HG03175 (cell line): ENCODE results near the gene ATP5PO.

ENCODE experiments used
- ATAC-seq: cut with Tn5 transposase; IDR thresholded peaks from one replicate; pipeline ENCODE4 v1.9.1; 2021; ENCODE audit warnings: mild to moderate bottlenecking, moderate library complexity; ENCODE audit not compliant: unreplicated experiment

The ATP5PO gene, protein sequence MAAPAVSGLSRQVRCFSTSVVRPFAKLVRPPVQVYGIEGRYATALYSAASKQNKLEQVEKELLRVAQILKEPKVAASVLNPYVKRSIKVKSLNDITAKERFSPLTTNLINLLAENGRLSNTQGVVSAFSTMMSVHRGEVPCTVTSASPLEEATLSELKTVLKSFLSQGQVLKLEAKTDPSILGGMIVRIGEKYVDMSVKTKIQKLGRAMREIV

DNA sequence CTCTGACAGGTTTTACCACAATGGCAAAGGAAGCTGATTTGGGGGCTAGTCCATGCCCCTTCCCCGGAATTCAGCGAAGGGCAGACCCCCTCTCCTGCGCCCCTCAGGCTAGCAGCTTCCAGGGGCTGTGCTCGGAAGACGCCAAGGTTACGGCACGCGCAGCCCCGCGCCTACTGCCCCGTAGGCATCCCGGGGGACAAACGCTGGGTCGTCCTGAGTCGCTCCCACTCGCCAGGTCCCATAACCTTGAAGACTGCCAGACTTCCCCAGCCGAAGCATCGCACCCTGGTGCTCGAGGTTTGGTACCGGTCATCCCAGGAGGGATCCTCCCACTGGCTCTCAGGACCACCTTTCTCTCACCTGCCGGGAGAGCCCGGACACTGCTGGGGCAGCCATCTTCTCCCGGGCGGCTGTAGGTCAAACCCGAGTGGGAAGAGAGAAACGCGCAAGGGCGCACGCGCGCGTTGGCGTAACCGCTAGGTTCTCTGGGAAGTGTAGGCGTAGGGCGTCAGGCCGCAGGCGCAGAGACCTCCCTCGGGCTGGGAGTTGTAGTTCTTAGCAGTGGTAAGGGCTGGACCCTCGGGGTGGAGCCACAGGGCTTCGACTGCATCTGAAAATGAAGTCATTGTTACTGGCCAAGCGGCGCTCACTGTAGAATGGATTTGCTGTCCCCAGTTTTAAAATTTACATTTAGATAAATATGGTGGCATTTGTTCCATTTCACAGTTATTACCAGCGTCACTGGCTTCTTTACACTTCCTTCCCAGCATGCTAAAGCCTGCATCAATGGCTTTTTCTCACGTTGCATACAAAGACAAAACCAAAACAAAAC is at the start of gene ATP5PO:
Gene ATP5PO, minus strand, starts transcription at position 437 of the 832 bp plus-strand sequence. Its CDS starts 41 bp downstream, at position 396.
- ATAC-seq, result peak; percentile 99

DNA sequence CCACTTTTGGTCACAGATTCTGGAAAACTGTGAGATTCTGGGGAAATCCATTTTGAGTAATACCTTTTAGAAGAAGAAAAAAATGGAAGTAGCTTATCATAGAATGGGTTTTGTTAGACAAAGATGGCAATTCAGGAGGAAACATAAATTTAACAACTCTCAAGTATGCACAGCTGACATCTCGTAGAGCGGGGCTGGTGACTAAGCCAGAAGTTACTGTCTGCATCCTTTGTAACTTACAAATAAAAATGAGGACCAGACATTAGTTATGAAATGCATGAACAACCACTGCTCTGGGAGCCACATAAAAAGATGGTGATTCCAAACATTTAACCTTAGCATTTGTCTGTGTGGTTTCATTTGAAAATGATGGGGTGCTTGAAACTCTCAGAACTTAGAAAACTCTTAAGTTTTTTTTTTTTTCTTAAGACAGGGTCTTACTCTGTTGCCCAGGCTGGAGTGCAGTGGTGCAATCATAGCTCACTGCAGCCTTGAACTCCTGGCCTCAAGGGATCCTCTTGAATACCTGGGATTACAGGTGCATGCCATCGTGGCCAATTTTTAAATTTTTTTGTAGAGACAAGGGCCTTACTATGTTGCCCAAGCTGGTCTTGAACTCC is 49.2 kb upstream of the ATP5PO start:
- ATAC-seq, result no peak

DNA sequence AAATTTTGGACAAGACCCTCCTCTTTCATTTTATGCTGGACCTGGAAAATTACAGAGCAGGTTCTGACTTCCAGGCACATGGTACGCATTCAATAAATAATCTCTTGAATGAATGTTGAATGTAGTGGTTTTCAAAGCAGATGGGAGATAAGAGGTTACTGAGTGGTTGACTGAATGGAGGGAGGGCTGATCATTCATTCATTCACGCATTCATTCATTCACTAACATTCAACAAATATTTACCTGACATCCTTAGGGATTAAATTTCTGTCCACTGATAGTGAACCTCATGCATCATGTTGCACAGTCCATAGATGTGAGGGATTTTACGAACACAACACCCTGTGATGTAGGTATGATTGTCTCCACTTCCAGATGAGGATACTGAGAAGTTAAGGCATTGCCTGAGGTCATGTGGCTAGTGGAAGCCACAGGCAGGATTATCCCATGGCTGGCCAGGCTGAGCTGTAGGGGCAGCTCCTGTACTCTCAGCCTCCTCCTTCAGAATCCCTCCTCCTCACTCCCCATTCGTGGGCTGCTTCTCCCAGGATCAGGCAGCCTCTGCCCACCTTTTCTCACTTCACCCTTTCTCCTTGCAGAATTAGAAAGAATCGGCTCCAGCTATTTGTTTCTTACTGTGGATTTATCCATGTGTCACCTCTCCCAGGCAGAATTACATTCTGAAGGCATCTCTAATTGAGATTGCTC is 48.4 kb upstream of the ATP5PO start:
- no peak for ATAC-seq

DNA sequence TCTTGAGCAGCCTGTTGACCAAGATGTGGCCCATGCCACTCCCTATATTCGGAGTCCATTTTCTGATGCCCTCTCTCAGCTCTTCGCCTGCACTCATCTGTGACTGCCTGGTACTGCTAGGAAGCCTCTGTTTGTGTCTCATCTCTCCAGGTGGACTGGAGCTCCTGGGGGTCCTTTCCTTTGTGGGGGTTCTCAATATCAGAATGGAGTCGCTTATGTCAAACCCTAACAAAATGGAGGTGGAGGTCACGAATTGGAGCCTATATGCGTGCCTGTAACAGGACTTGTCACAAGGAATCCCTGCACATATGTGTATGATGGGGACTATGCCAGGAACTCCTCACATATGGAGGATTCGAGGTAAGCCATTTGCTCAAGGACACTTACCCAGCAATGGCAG is 46.7 kb upstream of the ATP5PO start:
- ATAC-seq, result no peak

DNA sequence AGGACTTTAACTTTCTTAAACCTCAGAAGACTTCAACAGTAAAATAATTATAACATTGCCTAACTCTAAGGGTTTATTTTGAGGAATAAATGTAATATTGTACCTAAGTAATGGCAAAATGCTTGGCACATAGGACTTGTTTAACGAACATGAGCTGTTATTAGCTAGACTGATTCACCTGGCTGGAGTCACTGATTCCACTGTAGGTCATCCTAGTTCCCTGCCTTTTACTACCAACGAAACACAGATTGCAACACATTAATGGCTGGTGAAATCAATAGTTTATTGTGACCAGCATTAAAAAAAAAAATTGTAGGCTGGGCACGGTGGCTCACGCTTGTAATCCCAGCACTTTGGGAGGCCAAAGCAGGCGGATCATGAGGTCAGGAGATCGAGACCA is 45.5 kb upstream of the ATP5PO start:
- no peak for ATAC-seq

DNA sequence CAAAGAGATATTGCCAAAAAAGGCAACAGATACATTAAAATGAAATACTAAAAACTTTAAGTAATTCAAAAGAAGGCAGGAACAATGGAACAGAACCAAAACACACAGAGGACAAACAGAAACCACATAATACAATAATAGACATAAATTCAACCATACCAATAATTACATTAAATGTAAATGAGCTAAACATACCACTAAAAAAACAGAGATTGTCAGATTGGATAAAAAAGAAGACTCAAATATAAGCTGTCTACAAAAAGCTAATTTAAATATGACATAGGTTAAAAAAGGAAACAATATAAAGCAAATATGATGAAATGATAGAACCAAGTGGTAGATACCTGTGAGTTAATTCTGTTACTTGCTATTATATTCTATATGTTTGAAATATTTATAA is 44.1 kb upstream of the ATP5PO start:
- no peak for ATAC-seq

DNA sequence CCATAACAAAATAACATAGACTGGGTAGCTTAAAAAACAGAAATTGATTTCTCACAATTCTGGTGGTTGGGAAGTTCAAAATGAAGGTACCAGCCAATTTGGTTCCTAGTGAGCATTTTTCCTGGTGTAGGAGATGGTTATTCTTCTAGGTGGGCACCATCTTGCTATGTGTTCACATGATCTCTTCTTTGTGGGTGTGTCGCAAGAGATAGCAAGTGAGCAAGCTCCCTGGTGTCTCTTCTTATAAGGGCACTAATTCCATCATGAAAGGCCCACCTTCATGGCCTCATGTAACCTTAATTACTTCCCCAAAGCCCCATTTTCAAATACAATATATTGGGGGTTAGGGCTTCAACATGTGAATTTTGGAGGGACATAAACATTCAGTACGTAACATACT is 38.8 kb upstream of the ATP5PO start:
- no peak for ATAC-seq

DNA sequence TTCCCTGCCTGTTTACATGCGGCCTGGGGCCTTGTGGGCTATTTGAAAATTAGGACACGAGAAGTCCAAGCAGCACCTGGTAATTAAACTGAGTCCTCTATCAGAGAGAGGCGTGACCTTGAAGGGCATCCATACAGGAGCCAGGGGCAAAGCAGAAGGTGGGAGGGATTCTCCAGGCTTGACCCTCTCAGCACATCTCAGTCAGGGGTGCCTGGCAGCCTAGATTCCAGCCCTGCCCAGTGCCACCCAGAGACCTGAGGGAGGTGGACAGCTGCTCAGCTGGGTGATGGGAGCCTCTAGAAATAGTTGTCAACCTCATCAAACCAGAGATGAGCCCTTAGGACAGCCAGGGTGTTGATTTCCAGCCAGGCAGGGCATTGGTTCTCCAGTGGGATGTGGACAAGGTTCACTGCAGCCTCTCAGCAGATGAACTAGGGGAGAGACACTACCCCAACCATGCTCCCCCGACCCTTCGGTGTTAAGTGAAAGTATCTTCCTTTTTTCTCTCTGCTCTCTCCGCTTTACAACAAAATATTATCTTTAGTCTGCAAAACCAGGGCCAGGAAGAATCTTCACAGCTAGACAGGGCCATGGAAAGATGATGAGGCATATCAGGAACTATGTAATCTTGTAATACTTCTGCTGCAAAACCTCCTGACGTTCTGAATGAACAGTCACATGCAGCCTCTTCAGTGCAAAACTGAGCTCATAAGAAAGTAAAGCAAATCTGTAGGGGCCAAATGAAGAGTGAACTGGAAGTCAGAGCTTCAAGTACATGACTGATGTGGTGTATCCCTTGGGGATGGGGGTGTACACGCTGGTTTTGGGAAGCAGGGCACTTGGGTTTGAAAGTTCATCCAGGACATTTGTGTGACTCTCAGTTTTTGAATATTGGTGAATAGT is 35.9 kb upstream of the ATP5PO start:
- no peak for ATAC-seq

DNA sequence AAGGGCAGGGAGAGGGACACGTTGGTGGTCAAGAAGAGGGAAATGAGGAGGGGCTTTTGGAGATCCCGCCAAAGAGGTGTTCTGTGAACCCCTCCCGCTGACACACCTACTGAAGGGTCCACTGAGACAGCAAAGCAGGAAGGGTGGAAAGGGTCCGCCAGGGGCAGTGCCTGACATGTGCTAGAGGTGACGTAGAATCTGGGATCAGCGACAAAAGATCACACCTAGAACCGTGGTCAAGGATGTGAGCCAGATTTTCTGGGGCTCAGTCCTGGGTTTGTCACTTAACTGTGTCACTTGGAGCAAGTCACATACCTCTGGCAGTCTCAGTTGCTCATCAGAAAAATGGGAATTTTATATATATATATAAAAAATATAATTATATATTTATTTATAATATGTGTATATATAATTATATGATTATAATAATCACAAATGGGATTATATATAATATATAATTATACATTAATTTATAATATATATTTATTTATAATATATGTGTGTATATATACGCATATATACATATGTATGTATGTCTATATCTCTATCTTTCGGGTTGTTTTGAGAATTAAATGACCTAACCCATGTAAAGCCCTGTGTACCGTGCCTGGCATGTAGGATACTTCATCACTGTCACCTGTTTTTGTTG is 35.0 kb upstream of the ATP5PO start:
- no peak for ATAC-seq

DNA sequence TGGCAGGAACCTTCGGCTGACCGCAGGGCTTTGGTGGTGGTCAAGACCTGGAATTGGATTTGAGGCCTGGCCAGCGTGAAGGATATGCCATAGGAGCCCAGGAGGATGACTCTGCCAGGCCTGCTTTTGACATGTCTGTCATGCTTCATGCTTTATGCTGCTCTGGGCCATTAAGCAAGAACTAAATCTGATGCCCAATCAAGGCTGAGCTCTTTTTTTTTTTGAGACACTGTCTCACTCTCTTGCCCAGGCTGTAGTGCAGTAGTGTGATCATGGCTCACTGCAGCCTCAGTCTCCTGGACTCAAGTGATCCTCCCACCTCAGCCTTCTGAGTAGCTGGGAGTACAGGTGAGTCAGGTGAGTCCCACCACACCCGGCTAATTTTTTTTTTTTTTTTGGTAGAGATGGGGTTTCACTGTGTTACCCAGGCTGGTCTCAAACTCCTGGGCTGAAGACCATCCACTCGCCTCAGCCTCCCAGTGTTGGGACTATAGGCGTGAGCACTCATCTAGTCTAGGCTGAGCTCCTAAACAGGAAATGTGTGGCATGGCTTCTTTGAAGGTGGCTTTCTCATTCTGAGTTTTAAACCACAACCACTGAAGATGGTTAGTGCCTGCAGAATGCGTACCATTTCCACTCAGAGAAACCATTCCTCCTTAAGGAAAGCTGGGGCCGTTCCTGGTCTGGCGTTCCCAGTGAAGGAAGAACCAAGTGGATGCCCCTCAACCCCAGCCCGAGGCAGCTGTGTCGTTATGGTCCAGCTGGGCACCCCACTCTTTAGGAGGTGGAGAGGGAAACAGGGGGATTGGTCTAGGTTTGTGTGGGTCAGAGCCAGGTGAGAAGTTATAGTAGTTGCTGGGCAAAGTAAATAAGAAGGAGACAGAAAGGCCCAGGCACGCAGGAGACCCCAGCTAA is 34.2 kb upstream of the ATP5PO start:
- ATAC-seq, result no peak

DNA sequence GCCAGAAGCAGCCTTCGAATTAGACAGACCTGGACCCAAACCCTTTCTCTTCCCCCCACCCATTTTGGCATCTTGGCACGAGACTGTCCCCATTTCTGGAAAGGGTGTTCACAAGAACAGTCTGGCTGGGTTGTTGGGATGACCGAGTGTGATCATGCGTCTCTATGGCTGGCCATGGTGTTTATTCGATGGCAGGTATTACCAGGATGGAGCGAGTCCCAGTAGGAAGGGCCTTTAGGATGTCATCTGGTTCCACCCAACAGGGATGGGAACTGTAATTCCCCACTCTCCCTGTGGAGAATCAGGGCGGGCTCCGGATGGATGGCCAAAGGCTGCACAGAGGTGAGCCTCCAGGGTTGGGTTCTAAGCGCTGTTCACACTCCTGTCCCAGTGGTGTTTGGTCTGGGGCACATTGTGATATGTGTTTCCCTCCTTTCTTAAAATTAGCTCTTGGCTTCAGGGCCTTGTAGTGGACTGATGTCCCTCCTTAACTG is 33.4 kb upstream of the ATP5PO start:
- ATAC-seq, result no peak

DNA sequence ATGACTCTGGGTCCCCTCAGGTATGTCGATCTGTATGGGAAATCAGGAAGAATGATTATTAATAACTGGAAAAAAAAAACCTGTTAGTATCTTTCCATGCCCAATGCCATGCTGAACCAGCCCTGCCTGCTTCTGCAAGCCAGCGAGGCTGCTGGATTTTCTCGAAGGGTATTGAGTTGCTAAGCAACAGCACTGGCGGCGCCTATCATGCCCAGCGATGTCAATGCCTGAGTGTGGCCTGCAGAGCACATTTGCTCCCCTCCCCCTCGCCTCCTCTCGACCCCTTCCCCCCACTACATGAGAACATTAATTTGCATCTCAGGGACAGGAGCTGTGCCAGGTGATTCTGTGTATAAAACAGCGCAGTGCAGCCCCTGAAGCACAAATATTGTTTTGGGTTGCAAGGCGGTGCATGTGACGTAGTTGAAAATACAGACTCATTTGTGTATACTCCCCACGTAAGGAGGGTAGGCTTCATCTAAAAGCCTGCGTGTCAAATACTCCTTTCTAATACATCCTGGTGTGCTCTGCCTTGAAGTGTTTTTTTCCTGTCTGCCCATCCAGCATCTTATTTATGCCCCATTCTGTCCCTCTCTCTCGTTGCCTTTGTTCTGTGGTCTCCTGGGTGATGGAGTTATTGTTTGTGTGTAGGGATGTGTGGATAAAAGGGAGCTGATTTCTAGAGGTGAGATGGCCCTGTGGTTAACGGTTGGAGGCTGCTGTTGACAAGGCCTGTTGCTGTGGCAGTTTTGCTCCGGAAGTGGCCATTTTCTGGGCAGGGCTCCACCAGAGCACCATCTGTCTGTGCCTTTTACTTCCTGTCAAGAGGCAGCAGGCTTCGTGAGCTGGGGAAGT is 32.7 kb upstream of the ATP5PO start:
- peak; percentile 64 for ATAC-seq

DNA sequence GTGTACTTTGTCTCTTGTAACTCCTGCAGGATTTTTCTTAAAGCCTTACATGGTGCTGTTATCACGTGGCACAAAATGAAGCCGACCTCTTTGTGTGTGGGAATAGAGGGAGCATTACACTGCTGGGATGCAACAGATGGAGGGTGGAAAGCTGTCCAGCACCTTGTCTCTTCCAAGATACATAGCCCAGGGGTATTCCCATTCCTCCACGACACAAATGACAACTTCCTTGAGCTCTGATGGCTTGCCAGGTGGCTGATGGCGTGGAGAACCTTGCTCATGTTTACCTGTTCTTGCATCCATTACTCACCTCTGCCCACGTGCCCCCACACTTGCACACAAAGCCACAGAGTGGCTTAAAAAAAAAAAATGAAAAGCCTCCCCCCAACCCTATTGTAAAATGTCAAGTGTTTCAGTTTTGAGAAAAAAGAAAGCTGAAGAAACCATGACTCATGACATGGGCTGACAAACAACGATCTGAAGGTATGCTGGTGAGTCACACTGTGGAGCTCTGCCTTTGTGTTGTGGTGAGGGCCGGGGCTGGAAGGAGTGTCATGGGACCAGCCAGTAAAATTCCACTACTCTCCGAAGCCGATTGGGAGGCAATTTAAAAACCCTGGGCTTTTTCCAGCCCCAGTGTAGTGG is 32.0 kb upstream of the ATP5PO start:
- peak; percentile 38 for ATAC-seq

DNA sequence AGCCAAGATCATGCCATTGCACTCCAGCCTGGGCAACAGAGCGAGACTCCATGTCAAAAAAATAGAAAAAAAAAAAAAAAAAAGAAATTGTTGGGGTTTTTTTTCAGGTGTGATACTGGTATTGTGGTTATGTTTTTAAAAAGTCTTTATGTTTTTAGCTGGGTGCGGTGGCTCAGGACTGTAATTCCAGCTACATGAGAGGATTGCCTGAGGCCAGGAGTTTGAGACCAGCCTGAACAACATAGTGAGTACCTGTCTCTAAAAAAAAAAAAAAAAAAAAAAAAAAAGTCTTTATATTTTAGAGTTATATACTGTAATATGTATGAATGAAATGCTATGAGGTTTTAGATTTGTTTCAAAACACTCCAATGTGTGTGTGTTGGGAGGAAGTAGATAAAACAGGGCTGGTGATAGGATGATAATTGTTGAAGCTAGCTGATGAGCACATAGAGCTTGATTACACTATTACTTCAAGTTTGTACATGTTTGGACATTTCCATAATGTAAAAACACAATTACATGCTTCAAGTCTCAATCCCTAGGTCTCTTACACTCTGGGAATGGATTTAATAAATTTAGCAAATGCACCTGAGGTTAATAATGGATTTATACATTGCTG is 30.2 kb upstream of the ATP5PO start:
- no peak for ATAC-seq

DNA sequence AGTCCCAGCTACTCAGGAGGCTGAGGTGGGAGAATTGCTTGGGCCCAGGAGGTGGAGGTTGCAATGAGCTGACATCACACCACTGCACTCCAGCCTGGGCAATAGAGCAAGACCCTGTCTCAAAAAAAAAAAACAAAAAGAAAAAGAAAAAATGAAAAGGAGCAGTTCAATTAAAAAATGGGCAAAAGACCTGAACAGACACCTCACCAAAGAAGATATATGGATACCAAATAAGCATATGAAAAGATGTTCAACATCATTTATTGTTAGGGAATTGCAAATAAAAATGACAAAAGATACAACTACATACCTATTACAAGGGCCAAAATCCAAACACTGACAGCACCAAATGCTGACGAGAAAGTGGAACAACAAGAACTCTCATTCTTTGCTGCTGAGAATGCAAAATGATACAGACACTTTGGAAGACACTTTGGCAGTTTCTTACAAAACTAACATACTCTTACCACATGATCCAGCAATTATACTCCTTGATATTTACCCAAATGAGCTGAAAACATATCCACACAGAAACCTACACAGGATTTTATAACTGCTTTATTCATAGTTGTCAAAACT is 28.7 kb upstream of the ATP5PO start:
- ATAC-seq, result no peak

DNA sequence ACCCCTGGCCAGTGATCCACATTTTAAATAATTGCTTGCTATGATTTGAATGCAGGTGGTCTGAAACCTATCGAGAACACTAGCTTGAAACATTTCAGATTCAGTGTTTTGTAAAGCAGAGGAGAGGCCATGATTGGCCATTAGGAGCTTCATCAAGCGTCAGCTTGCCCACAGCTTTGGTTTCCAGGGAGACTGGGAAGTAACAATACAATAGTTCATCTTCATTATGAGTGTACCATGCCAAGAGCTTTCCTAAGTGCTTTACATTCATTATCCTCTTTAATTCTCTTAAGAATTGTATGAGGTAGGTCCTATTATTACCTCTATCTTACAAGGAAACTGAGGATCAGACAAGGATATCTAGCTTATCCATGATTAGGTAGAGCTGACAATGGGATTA is 27.7 kb upstream of the ATP5PO start:
- no peak for ATAC-seq
